ENCODE data around the gene PARL.

Gene PARL

DNA sequence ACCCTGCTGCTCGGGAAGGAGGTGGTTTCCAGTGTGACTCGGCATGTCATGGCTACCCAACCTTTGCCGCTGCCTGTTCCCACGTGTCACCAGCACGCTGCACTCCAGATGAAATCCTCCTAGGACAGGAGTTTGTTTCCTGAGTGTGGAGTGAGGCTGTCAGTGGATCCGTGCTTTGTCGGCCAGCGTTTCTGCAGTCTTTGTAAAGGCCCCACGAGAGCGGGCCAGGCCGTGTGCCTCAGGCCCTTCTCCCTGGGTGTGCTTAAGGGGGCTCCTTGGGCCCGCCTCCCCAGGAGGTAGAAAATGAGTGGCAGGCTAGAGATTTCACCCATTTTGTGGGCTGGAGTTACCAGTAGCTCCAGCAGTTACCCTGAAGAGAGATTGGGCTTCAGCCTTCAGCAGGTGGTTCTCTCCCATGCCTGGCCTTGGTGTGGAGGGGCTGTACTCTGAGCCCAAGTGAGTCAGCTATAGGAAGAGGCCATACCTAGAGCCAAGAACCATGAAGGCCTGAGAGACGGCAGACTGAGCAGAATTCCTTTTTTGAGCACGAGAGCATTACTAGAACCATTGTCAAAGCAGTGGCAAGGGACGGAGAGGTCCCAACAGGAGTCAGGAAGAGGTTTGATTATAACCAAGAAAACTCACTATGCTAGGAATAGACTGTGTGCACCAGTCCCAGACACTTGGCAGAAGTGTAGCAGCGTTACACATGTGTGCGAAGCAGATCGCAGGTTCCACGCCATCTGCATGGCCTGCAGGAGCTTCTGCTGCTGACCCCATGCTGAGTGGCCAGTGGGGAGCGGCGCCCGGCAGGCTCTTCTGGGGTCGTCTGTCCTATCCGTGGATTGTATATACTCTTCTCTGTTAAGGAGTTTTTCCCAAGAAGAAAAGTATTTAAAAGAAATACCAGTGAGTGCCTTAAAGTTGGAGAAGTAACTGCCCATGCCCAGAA, 73.8 kb downstream of the PARL start:
- TF ChIP-seq, protein P1, sequence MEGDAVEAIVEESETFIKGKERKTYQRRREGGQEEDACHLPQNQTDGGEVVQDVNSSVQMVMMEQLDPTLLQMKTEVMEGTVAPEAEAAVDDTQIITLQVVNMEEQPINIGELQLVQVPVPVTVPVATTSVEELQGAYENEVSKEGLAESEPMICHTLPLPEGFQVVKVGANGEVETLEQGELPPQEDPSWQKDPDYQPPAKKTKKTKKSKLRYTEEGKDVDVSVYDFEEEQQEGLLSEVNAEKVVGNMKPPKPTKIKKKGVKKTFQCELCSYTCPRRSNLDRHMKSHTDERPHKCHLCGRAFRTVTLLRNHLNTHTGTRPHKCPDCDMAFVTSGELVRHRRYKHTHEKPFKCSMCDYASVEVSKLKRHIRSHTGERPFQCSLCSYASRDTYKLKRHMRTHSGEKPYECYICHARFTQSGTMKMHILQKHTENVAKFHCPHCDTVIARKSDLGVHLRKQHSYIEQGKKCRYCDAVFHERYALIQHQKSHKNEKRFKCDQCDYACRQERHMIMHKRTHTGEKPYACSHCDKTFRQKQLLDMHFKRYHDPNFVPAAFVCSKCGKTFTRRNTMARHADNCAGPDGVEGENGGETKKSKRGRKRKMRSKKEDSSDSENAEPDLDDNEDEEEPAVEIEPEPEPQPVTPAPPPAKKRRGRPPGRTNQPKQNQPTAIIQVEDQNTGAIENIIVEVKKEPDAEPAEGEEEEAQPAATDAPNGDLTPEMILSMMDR (conservative IDR thresholded peaks at IDR 0.05) = no peak
- H3K27ac ChIP-seq = peak overlapping the region; percentile 51

DNA sequence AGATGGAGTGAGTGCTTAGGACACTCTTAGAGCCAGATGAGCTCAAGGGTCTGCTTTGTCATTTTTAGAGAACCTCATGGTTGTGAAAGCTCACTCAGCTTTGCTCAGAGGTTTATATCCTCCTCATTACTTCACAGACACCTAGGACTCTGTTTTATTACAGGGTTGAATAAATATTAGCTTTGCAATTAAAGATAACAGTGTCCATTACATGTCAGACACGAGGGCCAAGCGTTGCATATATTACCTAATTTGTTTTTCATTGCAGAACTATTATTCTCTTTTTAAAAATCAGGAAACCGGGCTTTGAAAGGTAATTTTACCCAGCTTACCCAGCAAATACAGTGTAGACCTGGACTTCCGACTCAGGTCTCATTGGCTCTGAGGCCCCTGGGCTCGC, 75.4 kb downstream of the PARL start:
- TF ChIP-seq, protein P1 (conservative IDR thresholded peaks at IDR 0.05) = no peak
- peak overlapping the region; percentile 51 for H3K27ac ChIP-seq

- peak overlapping the region; percentile 51 for H3K27ac ChIP-seq
- TF ChIP-seq, protein P1 (conservative IDR thresholded peaks at IDR 0.05) = no peak
Measured at GRCh38 chr3:183808355-183808754, 76.3 kb downstream of the PARL start.

DNA sequence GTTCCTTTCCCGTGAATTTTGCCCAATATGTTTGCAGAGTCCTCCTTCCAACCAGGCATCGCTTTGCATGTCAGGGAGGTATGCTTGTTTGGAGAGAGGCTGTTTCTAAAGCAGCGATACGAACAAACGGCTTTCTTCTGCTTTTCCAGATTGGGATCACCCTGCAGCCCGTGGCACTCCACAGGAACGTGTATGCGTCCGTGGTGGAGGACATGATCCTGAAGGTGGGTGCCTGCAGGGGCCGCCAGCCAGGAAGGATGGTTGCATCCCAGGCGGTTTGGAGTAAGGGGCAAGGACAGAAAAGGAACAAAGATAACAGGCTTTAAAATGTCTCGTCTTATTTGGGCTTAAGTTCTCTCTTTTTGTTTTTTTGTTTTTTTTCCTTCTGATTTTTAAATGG, 76.8 kb downstream of the PARL start:
- peak overlapping the region; percentile 51 for H3K27ac ChIP-seq
- TF ChIP-seq, protein P1 (conservative IDR thresholded peaks at IDR 0.05) = no peak

DNA sequence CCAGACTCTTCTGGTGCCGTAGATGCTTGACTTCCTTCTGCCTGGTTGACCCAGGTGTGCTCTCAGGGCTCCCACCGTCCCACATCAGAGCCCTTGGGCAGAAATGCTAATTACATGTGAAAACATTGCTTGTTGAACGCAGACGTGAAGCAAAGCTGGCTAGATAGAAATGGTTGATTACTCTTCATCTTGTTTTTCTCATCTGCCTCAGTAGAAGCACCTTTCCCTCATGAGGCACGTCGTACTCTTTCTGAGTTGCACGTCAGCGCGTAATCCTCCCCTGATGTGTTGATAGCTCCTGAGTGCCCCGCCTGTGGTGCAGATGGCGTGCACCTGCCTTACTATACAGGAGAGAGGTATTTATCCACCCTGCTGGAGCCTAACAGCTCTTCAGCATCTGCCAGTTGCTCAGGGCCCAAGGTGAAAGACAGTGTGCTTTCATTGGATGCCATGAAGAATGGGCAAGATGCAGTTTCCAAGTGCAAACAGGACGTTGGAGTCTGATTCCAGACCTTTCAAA, 77.4 kb downstream of the PARL start:
- H3K27ac ChIP-seq = peak overlapping the region; percentile 51; the same call in 1 of the 2 replicates
- TF ChIP-seq, protein P1 (conservative IDR thresholded peaks at IDR 0.05) = no peak

DNA sequence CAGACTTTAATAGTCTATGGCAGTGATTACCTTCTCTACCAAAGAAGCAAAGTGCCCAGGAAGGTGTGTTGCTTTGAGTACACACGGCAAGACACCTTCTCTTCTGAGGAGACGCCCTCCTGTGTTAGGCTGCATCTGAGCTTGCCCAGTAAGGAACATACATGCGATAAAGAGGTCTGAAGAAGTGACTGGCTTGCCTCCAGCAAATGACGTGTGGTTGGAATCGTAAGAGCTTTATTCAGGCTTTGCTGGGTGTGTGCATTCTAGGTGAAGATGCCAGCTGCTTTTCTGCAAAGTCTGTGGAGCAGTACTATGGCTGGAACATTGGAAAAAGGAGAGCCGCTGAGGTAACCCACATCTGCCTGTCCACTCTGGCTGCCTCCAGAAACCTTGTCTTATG, 81.7 kb downstream of the PARL start:
- TF ChIP-seq, protein P1 (conservative IDR thresholded peaks at IDR 0.05) = no peak
- H3K27ac ChIP-seq = no peak overlapping the region

GRCh38 chr3:183801601-183802000, 83.1 kb downstream of the PARL start:
- TF ChIP-seq, protein P1 (conservative IDR thresholded peaks at IDR 0.05) = no peak

More at GRCh38 chr3:183801601-183802000, 83.1 kb downstream of the PARL start:
- no peak overlapping the region for H3K27ac ChIP-seq

All from VCaP (cell line).